GM18502 (cell line): ENCODE results near the gene HSF2BP.
"Not testable (repeated sequence)": the region's sequence is repeated elsewhere in the genome, so short reads cannot be mapped to it uniquely, and the experiment has no call there.

Source experiments
- ATAC-seq: cut with Tn5 transposase; IDR thresholded peaks from one replicate; pipeline ENCODE4 v1.9.1; 2021; ENCODE audit warnings: mild to moderate bottlenecking; ENCODE audit not compliant: unreplicated experiment, poor library complexity

HSF2BP gene

DNA sequence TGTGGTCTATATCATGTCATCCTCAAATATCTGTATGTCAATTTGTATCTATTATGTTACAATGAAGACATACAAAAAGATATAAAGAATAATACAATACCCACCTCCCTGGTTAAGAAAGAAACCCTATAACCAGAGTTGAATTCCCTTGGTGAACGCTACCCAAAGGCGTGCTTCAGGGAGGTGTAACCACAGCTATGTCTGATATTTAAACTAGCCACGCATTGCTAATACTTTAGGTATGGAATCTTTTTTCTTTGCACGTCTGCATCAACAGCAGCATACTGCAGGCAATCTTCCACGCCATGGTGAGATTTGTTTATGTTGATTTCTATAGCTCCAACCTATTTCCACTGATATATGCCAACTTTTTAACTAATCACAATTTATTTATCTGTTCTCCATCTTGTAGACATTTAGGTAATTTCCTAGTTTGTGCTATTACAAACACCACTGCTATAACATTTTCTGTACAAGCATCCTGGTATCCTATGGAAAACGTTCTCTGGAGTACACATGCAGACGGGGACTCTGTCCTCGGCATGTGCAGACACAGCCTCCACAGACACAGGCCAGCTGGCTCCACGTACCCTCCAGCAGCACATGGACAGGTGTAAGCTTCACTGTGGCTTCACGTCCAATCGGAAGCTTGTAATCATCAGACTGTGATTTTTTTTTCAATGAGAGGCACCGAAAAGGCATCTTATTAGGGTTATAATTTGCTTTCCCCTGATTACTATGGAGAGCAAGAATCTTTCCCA lies 58.5 kb downstream of the HSF2BP start:
- no peak for ATAC-seq

DNA sequence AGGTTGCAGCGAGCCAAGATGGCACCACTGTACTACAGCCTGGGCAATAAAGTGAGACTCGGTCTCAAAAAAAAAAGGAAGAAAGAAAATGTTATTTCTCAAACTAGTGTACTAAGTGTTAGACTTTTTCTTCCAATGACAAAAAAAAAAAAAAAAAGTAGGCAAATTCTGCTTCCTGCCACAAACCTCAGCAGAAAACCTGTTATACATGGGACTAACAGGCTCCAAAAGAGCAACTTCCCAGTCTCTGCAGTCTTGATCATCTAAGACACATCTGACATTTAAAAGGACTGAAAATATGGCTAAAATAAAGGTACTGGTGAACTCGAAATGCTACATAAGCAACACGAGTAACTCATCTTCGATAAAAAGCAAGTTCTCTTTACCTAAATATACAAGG lies 59.6 kb downstream of the HSF2BP start:
- ATAC-seq, result no peak

DNA sequence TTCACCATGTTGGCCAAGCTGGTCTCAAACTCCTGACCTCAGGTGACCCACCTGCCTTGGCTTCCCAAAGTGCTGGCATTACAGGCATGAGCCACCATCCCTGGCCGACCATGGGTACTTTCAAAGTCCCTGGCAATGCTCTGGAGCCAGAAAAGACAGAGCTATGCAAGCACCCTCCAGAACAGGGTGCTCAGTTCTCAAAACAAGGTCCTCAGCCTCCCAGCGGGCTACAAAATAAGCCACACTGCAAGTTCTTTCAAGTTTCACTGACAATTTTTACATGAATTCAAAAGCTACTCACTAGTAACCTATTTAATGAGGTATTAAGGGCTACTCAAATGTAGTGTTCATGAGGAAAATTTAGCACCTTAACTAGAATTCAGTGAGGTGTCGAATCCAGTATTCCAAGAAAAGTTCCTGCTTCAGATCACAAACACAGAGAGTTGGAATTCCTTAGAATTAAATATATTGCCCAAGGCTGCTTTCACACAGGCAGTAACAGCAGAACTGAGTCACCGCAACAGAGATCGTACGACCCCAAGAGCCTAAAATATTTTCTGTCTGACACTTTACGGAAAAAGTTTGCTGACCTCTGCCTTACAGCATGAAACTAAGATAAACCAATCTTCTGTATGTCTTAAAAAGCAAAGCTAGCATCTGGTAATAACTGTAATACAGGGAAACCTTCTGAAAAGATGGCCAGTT lies 60.7 kb downstream of the HSF2BP start:
- ATAC-seq, result no peak

DNA sequence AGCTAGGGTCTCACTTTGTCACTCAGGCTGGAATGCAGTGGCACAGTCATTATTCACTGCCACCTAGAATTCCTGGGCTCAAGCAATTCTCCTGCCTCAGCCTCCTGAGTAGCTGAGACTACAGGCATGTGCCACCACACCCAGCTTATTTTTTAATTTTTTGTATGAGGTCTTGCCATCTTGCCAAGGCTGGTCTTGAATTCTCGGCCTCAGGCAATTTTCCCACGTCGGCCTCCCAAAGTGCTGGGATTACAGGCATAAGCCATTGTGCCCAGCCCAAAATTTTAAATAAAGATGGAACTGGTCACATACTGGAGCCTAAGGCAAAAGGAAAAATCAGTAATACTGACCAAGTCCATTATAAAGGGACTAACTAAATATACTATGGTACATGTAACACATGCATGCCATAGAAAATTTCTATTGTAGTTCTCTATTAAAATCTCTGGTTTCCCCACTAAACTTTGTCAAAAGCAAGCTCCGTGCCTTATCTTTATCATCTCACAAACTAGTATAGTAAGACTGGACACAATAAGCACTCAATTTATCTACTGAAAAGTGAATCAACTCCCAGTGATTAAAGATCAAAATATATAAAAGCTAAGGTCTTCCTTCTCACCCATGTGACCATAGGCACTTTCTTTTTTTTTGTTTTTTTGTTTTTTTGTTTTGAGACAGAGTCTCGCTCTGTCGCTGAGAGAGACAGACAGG lies 61.6 kb downstream of the HSF2BP start:
- ATAC-seq, result no peak

- no peak for ATAC-seq
These were observed 62.2 kb downstream of the HSF2BP start for GRCh38 chr21:43597052-43597451.

- ATAC-seq, result no peak
These were observed 62.7 kb downstream of the HSF2BP start for GRCh38 chr21:43596616-43597015.

DNA sequence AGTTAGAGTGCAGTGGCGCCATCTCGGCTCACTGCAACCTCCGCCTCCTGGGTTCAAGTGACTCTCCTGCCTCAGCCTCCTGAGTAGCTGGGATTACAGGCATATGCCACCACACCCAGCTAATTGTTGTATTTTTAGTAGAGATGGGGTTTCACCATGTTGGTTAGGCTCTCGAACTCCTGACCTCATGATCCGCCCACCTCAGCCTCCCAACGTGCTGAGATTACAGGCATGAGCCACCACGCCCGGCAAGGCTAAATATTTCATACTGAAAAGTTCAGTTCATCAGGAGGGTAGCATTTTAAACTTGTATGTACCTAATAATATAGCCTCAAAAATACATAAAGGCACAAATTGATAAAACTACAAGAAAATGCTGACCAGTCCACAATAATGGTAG lies 63.5 kb downstream of the HSF2BP start:
- not testable (repeated sequence) for ATAC-seq

- ATAC-seq, result no peak
These were observed 66.2 kb downstream of the HSF2BP start for GRCh38 chr21:43593078-43593477.

DNA sequence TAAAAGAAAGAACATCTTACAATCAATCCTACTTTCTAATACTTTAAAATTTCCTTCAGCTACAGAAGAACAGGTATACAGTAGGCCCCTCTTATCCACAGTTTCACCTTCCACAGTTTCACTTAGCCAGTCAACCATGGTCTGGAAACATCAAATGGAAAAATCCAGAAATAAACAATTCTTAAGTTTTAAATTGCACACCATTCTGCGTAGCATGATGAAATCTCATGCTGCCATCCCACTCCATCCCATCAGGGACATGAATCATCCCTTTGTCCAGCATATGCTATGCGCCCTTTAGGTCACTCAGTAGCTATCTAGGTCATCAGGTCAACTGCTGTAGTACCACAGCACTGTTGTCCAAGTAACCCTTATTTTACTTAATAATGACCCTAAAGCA lies 67.7 kb downstream of the HSF2BP start:
- no peak for ATAC-seq

DNA sequence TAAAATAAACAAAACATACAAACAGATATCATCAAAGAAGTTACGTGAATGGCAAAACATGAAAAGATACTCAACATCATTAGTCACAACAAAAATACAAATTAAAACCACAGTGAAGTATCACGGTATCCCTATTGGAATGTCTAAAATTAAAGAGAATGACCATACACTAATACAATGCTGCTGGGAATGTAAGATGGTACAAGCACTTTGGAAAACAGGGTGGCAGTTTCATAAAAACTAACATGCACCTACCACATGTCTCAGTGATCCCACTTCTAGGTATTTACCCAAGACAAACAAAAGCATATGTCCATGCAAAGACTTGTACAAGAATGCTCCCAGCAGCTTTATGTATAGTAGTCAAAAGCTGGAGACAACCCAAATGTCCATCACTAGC lies 69.1 kb downstream of the HSF2BP start:
- no peak for ATAC-seq

DNA sequence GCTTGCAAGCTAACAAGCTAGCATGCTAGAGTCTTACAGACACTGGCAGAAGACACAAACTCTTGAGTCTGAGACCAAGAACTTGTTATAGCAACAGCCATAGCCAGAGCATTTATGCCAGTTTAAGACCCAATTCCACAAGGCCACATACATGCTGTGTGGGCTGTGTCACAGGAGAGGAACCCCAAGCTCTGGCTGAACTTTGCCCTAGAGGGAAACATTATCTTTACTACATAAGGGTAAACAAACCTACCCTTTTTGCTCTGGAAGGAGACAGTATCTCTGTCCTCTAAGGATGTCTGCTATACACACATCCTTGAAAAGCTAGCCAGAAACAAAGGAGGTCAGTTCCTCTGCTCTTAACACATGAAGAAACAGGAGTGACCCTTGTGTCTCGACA lies 70.3 kb downstream of the HSF2BP start:
- ATAC-seq, result no peak

GRCh38 chr21:43585924-43586413 lies 73.3 kb downstream of the HSF2BP start:
- no peak for ATAC-seq

- ATAC-seq, result no peak
These were observed 73.8 kb downstream of the HSF2BP start for GRCh38 chr21:43585514-43585913.

- no peak for ATAC-seq
These were observed 77.8 kb downstream of the HSF2BP start for GRCh38 chr21:43581453-43581852.

DNA sequence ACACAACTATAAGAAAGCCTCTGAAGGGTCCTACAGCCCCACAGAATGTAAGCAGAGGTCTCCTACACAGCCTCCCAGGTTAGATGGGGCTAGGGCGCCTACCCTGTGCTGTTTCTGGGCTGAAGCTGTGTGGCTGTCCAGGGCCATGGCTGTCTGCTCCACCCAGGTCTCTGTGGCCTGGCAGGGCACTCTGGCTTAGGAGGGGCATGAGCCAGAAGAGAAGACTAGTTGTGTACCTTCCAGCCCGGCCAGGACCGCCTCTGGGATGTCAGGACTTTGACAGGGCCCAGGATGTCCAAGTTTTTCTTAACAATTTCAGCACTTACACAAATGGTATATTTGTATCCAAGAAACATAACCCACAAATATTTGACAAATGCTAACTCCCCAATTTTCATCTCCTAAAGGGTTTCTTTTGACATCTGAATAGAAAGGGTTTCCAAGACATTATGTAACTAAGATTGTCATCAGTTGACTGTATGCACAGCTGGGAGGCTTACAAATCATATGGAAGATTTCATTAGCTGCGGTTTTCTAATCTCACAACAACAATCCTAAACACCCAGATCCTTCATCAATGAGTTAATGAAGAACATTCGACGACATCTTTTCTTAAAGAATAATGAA lies 80.5 kb downstream of the HSF2BP start:
- ATAC-seq, result no peak

DNA sequence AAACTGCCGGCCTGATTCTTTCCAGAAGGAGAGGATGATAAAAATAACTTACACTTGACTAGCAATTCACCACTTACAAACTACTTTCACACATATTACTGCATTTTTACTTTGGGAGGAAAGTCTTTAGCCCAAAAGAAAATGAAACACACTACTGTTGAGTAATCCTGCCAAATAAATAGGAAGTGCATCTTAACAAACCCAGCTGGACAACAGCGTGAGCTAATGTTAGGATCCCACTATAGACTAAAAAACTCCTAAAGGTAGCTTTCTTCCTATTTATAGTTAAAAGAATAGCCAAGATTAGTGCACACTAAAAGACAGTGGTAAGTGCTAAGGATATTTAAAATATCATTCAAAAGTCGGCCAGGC lies 83.8 kb downstream of the HSF2BP start:
- ATAC-seq, result no peak

DNA sequence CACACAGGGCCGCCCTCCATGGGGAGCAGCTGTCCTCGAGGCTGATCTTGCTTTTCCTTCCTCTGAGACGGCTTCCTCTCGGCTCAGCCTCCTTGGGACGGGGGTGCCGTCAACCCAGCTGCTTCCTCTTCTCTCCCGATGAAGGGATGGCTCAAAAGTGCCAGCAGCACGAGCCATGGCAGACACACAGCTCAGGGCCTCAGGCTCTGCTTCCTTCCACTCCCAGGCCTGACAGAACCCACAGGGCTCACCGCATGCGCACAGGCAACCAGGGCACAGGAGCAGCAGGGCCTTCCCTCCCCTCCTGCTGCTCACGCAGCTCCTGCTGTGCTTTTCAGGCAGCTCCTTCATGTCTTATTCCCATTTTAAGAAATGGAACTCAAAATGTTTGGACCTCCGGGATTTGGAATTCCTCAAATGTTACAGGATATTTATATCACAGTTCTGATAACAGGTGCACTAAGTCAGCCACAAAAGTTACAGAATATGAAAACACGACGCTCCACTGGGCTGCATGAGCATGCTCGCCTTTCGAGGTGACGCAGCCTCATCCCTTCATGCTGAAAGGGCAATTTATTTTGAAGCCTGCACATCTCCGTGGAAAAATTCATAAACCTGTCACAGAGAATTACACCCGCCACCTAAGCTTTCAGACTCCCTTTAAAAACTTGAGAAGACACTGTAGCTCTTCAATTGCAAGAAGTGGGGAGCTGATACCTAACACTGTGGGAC lies 84.4 kb downstream of the HSF2BP start:
- no peak for ATAC-seq

DNA sequence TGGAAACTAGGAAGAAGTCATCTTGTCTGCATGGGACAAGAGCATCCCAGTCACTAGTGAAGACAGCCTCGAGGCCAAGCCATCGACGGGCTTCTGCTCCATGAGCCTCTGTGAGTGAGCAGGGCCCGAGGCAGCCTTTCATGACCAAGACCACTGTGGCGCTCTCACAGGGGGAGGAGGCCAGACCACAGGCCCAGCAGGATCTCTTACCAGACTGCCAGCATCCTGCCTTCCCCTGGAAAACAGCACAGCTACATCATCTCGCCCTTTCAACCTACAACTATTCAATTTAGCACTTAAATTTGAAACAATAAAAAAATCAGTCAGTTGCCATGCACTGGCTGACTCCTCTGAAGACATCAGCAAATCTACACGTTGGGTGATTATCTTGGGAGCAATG lies 85.4 kb downstream of the HSF2BP start:
- ATAC-seq, result no peak

- no peak for ATAC-seq
These were observed 86.8 kb downstream of the HSF2BP start for GRCh38 chr21:43572446-43572845.

- ATAC-seq, result no peak
These were observed 87.3 kb downstream of the HSF2BP start for GRCh38 chr21:43571976-43572375.
